Upper lobe of left lung (tissue), 6 donors: ENCODE measurements around the gene UGT1A1. TPM values are rescaled to one million over a fixed set of nuclear protein-coding genes. Genes with fewer than 3 reads are reported as not detected.

Source experiments
- ATAC-seq, 2 donors: fragments of 200-7000 bp; cut with Tn5 transposase; one replicate each; pipeline ENCODE4 v1.9.1; 2022; ENCODE audit warnings: mild to moderate bottlenecking in 2 of 2, moderate library complexity in 2 of 2; ENCODE audit not compliant: low FRiP score in 2 of 2
- DNase-seq, 2 donors: peaks; one replicate each; pipeline ENCODE4 v3.0.0-alpha.2; 2019 to 2020
- H3K27ac ChIP-seq, 4 donors: fragments of 200-600 bp; sonication (generic); one replicate each; pipeline ENCODE4 v1.5.1; 2016 to 2019
- H3K27me3 ChIP-seq, 4 donors: fragments of 200-600 bp; sonication (generic); one replicate each; pipeline ENCODE4 v1.5.1; 2017 to 2019
- H3K36me3 ChIP-seq, 4 donors: fragments of 200-600 bp; sonication (generic); one replicate each; pipeline ENCODE4 v1.5.1; 2016 to 2019
- H3K4me1 ChIP-seq, 4 donors: fragments of 200-600 bp; sonication (generic); one replicate each; pipeline ENCODE4 v1.5.1; 2018 to 2019
- H3K4me3 ChIP-seq, 4 donors: fragments of 200-600 bp; sonication (generic); one replicate each; pipeline ENCODE4 v1.5.1; 2017 to 2019; ENCODE audit warnings: mild to moderate bottlenecking in 2 of 4, moderate library complexity in 1 of 4
- H3K9me3 ChIP-seq, 4 donors: fragments of 200-600 bp; sonication (generic); one replicate each; pipeline ENCODE4 v1.5.1; 2018 to 2019
- EP300 ChIP-seq, 4 donors: sonication (generic); formaldehyde crosslinking; IDR thresholded peaks; one replicate each; pipeline ENCODE4 v1.5.1; 2017; ENCODE audit warnings: antibody characterized with exemption in 4 of 4, control low read depth in 2 of 4
- POLR2A ChIP-seq, 4 donors: fragments of 450-650 bp; IDR thresholded peaks; one replicate each; pipeline ENCODE4 v1.5.1; 2016 to 2017; ENCODE audit warnings: antibody characterized with exemption in 4 of 4, mild to moderate bottlenecking in 2 of 4
- POLR2AphosphoS5 ChIP-seq, 2 donors: sonication (generic); formaldehyde crosslinking; IDR thresholded peaks; one replicate each; pipeline ENCODE4 v1.5.1; 2017; ENCODE audit warnings: antibody characterized with exemption in 2 of 2
- WGBS, 2 donors: methylation state at CpG; one replicate each; pipeline ENCODE4 v1.1.5; 2017 to 2018; 5-methylcytosine and 5-hydroxymethylcytosine counted together
- total RNA-seq, 6 donors: library from RNA; depleted of rRNA in 4 of 6; stranded (reverse); fragments of >200 nt in 4 of 6; gene quantifications; one replicate each; pipeline versions ENCODE4 v1.1.0 to v1.2.1, GENCODE V29; 2016 to 2021
- TF ChIP-seq, protein P1 (sequence below), 6 experiments: fragments of 450-650 bp in 4 of 6; fragments of 200-600 bp in 2 of 6; sonication (generic) in 2 of 6; IDR thresholded peaks; one replicate each; pipeline ENCODE4 v1.5.1; 2016 to 2019; ENCODE audit warnings: antibody characterized with exemption in 6 of 6
- donor health status: DM: no; HTN: no; CAD: no; lungs with moderate emphysema.
- donor health status: DM: no; HTN: yes; CAD: no; lungs with severe emphysema.

Gene UGT1A1
- total RNA-seq, 6 donors from 2014 or later = 0.15 to 1.4 (median 1.0) TPM; not detected in 3

DNA sequence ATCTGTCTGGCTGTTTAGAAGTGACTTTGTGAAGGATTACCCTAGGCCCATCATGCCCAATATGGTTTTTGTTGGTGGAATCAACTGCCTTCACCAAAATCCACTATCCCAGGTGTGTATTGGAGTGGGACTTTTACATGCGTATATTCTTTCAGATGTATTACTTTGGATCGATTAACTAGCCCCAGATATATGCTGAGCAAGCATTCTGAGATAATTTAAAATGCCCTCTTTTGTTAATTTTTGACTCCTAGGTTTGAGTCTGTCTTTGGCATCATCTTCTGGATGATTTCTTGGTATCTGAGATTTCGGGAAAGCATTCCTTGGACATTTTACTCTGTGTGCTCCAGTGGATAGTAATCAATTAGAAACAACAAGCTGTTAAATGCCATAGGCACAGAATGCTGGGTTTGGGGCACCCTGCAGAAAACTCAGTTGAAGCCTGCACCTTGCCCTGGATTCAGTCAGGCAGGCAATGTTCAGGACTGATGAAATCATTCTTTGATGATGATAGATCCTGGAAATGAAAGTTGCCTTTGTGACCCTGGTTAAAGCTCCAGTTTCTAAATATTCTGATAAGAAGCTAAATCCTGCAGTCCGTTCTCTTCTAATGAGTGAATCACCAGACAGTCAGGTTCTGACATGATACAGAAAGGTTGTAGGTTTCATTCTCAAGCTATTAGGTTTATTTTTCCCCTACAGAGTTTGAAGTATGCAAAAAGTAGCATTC lies 1.1 kb downstream of the UGT1A1 start:
- no peaks in the 10 kb centered on the region for H3K4me1 ChIP-seq
- ATAC-seq = no peak
- no peaks in the 10 kb centered on the region for H3K27me3 ChIP-seq
- 82 to 83% methylated on average over 4 of the region's 4 CpGs for WGBS, 2 donors
- no peak for DNase-seq
- no peaks in the 10 kb centered on the region for H3K9me3 ChIP-seq
- H3K27ac ChIP-seq = no peak overlapping the region
- no peak overlapping the region for H3K4me3 ChIP-seq
- no peaks in the 10 kb centered on the region for H3K36me3 ChIP-seq
- TF ChIP-seq POLR2AphosphoS5 (IDR thresholded peaks at IDR 0.05) = no peak

DNA sequence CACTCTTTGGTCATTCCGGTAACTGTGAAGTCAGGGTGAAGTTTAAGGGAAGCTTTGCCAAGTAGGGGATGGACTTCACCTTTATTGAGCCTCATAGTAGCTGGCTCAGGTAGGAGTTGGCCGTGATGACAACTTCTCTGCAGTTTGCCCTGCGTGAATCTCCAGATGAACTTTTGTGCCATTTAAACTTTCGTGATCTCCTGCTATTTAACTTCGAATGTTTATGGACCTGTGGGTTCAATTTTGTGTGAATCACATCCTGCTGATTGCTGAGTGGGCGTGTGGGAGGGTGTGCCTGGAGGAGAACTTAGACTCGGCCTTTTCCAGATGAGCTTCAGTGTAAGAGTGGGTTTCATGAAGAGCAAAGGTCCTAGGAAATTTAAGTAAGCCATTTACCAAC lies 4.2 kb downstream of the UGT1A1 start:
- no peak for ATAC-seq
- 74 to 81% methylated on average over 7 of the region's 7 CpGs for WGBS, 2 donors

DNA sequence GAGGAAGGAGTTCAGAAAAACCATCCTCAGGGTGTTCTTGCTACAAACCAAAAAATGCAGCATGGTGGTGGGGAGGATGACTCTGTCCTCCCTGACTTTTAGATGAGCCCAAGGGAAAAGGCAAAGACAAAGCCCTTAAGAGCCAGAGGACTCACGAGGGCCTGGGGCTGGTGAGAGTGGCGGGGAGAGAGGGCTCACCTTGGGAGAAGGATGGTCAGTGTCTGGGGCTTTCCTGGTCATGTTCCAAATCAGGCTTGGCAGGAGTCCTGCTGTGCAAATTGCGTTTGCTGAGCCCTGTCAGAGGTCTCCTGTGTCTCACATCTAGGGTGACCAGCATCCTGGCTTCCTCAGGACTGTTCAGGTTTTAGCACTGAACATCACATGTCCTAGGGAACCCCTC lies 4.7 kb downstream of the UGT1A1 start:
- Histone ChIP-seq H3K36me3 (no peaks in the 10 kb centered on the region), H3K27me3 (no peaks in the 10 kb centered on the region), H3K27ac (no peak overlapping the region), H3K4me3 (no peak overlapping the region), H3K4me1 (no peaks in the 10 kb centered on the region), H3K9me3 (no peaks in the 10 kb centered on the region)
- 47 to 74% methylated on average over 2 to 3 of the region's 3 CpGs for WGBS, 2 donors
- ATAC-seq = no peak
- TF ChIP-seq, protein P1, sequence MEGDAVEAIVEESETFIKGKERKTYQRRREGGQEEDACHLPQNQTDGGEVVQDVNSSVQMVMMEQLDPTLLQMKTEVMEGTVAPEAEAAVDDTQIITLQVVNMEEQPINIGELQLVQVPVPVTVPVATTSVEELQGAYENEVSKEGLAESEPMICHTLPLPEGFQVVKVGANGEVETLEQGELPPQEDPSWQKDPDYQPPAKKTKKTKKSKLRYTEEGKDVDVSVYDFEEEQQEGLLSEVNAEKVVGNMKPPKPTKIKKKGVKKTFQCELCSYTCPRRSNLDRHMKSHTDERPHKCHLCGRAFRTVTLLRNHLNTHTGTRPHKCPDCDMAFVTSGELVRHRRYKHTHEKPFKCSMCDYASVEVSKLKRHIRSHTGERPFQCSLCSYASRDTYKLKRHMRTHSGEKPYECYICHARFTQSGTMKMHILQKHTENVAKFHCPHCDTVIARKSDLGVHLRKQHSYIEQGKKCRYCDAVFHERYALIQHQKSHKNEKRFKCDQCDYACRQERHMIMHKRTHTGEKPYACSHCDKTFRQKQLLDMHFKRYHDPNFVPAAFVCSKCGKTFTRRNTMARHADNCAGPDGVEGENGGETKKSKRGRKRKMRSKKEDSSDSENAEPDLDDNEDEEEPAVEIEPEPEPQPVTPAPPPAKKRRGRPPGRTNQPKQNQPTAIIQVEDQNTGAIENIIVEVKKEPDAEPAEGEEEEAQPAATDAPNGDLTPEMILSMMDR (IDR thresholded peaks at IDR 0.05) = no peak
- TF ChIP-seq POLR2AphosphoS5 (IDR thresholded peaks at IDR 0.05) = no peak
- TF ChIP-seq POLR2A (IDR thresholded peaks at IDR 0.05) = no peak
- TF ChIP-seq EP300 (IDR thresholded peaks at IDR 0.05) = no peak
- DNase-seq = no peak

More for the DNA sequence above, 4.2 kb downstream of the UGT1A1 start:
- Histone ChIP-seq H3K27me3 (no peaks in the 10 kb centered on the region), H3K27ac (no peak overlapping the region), H3K36me3 (no peaks in the 10 kb centered on the region), H3K4me3 (no peak overlapping the region), H3K9me3 (no peaks in the 10 kb centered on the region), H3K4me1 (no peaks in the 10 kb centered on the region)
- no peak for DNase-seq
- TF ChIP-seq POLR2AphosphoS5 (IDR thresholded peaks at IDR 0.05) (no peak), EP300 (IDR thresholded peaks at IDR 0.05) (no peak), POLR2A (IDR thresholded peaks at IDR 0.05) (no peak)
- TF ChIP-seq, protein P1 (IDR thresholded peaks at IDR 0.05) = no peak

DNA sequence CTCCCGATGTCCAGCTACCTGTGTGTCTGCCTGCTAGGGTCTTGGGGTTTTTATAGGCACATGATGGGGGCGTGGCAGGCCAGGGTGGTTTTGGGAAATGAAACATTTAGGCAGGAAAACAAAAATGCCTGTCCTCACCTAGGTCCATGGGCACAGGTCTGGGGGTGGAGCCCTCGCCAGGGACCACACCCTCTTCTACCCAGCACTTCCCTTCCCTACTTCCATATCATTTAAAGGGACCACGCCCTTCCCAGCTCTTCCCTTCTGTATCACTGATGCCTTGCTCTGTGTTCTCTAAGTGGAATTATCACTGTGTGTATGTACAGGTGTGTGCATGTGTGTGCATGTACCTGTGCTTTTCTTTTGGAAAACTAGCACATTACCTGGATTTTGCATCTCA lies 6.3 kb downstream of the UGT1A1 start:
- 79 to 82% methylated on average over 4 of the region's 4 CpGs for WGBS, 2 donors
- no peaks in the 10 kb centered on the region for H3K36me3 ChIP-seq
- no peak for ATAC-seq
- no peaks in the 10 kb centered on the region for H3K4me1 ChIP-seq
- no peak for DNase-seq
- H3K9me3 ChIP-seq = no peaks in the 10 kb centered on the region
- H3K27ac ChIP-seq = no peak overlapping the region
- no peak overlapping the region for H3K4me3 ChIP-seq
- TF ChIP-seq POLR2AphosphoS5 (IDR thresholded peaks at IDR 0.05) (no peak), EP300 (IDR thresholded peaks at IDR 0.05) (no peak), POLR2A (IDR thresholded peaks at IDR 0.05) (no peak)
- TF ChIP-seq, protein P1 (IDR thresholded peaks at IDR 0.05) = no peak
- no peaks in the 10 kb centered on the region for H3K27me3 ChIP-seq

DNA sequence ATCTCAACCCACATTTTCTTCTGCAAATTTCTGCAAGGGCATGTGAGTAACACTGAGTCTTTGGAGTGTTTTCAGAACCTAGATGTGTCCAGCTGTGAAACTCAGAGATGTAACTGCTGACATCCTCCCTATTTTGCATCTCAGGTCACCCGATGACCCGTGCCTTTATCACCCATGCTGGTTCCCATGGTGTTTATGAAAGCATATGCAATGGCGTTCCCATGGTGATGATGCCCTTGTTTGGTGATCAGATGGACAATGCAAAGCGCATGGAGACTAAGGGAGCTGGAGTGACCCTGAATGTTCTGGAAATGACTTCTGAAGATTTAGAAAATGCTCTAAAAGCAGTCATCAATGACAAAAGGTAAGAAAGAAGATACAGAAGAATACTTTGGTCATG lies 8.0 kb downstream of the UGT1A1 start:
- H3K4me3 ChIP-seq = no peak overlapping the region
- no peaks in the 10 kb centered on the region for H3K9me3 ChIP-seq
- DNase-seq (no peak), ATAC-seq (no peak)
- H3K27me3 ChIP-seq = no peaks in the 10 kb centered on the region
- WGBS, 2 donors = 83% methylated on average over 4 of the region's 4 CpGs
- no peaks in the 10 kb centered on the region for H3K36me3 ChIP-seq
- no peaks in the 10 kb centered on the region for H3K4me1 ChIP-seq
- no peak for TF ChIP-seq POLR2A (IDR thresholded peaks at IDR 0.05)
- TF ChIP-seq POLR2AphosphoS5 (IDR thresholded peaks at IDR 0.05) = no peak
- TF ChIP-seq, protein P1 (IDR thresholded peaks at IDR 0.05) = no peak
- TF ChIP-seq EP300 (IDR thresholded peaks at IDR 0.05) = no peak
- no peak overlapping the region for H3K27ac ChIP-seq
